Upper lobe of left lung (tissue), 4 donors: ENCODE results near the gene TAF9B.

Experiments used
- EP300 ChIP-seq, 4 donors: sonication (generic); formaldehyde crosslinking; IDR thresholded peaks; one replicate each; pipeline ENCODE4 v1.5.1; 2017; ENCODE audit warnings: antibody characterized with exemption in 4 of 4, control low read depth in 2 of 4
- POLR2A ChIP-seq, 4 donors: fragments of 450-650 bp; IDR thresholded peaks; one replicate each; pipeline ENCODE4 v1.5.1; 2016 to 2017; ENCODE audit warnings: antibody characterized with exemption in 4 of 4, mild to moderate bottlenecking in 2 of 4
- POLR2AphosphoS5 ChIP-seq, 2 donors: sonication (generic); formaldehyde crosslinking; IDR thresholded peaks; one replicate each; pipeline ENCODE4 v1.5.1; 2017; ENCODE audit warnings: antibody characterized with exemption in 2 of 2
- TF ChIP-seq, protein P1 (sequence below), 6 experiments: fragments of 450-650 bp in 4 of 6; fragments of 200-600 bp in 2 of 6; sonication (generic) in 2 of 6; IDR thresholded peaks; one replicate each; pipeline ENCODE4 v1.5.1; 2016 to 2019; ENCODE audit warnings: antibody characterized with exemption in 6 of 6

DNA sequence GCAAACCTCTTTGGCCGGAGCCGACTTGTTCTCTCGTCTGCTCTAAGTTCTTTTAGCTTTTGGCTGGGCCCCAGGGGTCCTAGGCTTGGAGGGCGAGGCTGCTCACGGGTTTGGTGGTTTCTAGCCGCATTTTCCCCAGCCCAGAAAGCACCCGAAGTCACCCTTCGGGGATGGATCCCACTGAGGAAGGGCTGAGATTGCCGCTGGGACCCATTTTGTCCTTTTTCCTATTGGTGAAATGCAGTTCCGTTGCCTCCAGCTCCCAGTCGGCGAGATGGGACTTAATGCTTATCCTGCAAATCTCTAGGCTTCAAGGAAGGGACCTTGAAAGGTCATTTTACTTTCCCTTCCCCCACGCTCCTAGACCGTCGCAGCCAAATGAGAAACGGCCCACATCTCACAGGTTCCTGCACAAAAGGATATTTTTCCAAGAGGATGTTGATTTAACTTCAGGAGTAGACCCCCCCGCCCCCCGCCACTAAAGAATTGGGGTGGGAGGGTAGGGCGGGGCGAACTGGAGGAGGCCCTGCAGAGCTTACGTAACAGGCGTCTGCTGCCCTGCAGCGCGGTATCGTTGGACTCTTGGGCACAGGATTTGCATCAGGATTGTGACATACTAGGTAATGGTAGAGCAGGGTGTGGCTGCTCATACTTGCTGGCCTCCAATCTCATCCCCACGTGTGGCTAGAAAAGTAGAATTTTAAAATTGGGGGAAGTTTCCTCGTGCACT lies 34.8 kb downstream of the TAF9B start:
- TF ChIP-seq POLR2A (IDR thresholded peaks at IDR 0.05) (peak in 1 of 4 donors; percentile 15), POLR2AphosphoS5 (IDR thresholded peaks at IDR 0.05) (peak; percentile 48 to 58), EP300 (IDR thresholded peaks at IDR 0.05) (no peak)
- TF ChIP-seq, protein P1, sequence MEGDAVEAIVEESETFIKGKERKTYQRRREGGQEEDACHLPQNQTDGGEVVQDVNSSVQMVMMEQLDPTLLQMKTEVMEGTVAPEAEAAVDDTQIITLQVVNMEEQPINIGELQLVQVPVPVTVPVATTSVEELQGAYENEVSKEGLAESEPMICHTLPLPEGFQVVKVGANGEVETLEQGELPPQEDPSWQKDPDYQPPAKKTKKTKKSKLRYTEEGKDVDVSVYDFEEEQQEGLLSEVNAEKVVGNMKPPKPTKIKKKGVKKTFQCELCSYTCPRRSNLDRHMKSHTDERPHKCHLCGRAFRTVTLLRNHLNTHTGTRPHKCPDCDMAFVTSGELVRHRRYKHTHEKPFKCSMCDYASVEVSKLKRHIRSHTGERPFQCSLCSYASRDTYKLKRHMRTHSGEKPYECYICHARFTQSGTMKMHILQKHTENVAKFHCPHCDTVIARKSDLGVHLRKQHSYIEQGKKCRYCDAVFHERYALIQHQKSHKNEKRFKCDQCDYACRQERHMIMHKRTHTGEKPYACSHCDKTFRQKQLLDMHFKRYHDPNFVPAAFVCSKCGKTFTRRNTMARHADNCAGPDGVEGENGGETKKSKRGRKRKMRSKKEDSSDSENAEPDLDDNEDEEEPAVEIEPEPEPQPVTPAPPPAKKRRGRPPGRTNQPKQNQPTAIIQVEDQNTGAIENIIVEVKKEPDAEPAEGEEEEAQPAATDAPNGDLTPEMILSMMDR (IDR thresholded peaks at IDR 0.05), result no peak
